CD4-positive, alpha-beta T cell (primary cell): ENCODE measurements around the gene CDH4. TPM values are rescaled to one million over a fixed set of nuclear protein-coding genes. Genes with fewer than 3 reads are reported as not detected.

Experiments
- ATAC-seq: fragments of 200-7000 bp; cut with Tn5 transposase; one replicate; pipeline ENCODE4 v1.10.0; 2022; ENCODE audit warnings: mild to moderate bottlenecking; ENCODE audit not compliant: poor library complexity
- CTCF ChIA-PET: fragments of 350-600 bp; sonication (Branson Sonifier 250); formaldehyde crosslinking; loops from one replicate; lab custom pipeline; 2021; ENCODE audit warnings: antibody characterized with exemption, inconsistent platforms; lab: Charles Lee
- POLR2A ChIA-PET: fragments of 350-600 bp; sonication (Branson Sonifier 250); formaldehyde crosslinking; loops from one replicate; lab custom pipeline; 2021; ENCODE audit warnings: antibody characterized with exemption, inconsistent platforms; lab: Charles Lee
- DNase-seq, 14 experiments: peaks; one replicate each; pipeline ENCODE4 v3.0.0-alpha.2; 2013 to 2020; ENCODE audit warnings: mixed read lengths in 2 of 14
- H3K27ac ChIP-seq, 2 donors: one replicate each; pipeline versions ENCODE4 v1.5.1 to v1.7.0; 2013; ENCODE audit warnings: low read length in 2 of 2, low read depth in 1 of 2, mild to moderate bottlenecking in 1 of 2
- H3K27me3 ChIP-seq, 2 experiments: 1 replicate in 1 of 2; 2 replicates in 1 of 2; pipeline versions ENCODE4 v1.6.1 to v1.7.0; 2013; ENCODE audit warnings: low read length in 2 of 2, control low read depth in 1 of 2, mild to moderate bottlenecking in 1 of 2, moderate library complexity in 1 of 2; ENCODE audit not compliant: insufficient read depth in 2 of 2, control insufficient read depth in 1 of 2
- H3K36me3 ChIP-seq: one replicate; pipeline ENCODE4 v1.6.1; 2013; ENCODE audit warnings: low read length, control low read depth; ENCODE audit not compliant: insufficient read depth
- H3K4me1 ChIP-seq: one replicate; pipeline ENCODE4 v1.6.1; 2013; ENCODE audit warnings: low read length, control low read depth; ENCODE audit not compliant: insufficient read depth
- H3K4me3 ChIP-seq: one replicate; pipeline ENCODE4 v1.5.1; 2013; ENCODE audit warnings: mild to moderate bottlenecking, low read length, moderate library complexity
- H3K9me3 ChIP-seq, 2 experiments: 1 replicate in 1 of 2; 2 replicates in 1 of 2; pipeline versions ENCODE4 v1.6.1 to v1.7.0; 2013; ENCODE audit warnings: low read length in 2 of 2, mild to moderate bottlenecking in 2 of 2, control low read depth in 1 of 2, moderate library complexity in 1 of 2; ENCODE audit not compliant: control insufficient read depth in 1 of 2, insufficient read depth in 1 of 2
- H3K27ac Mint-ChIP-seq: one replicate; pipeline ENCODE4 v1.8.0; 2020; ENCODE audit warnings: mixed read lengths
- H3K27me3 Mint-ChIP-seq: one replicate; pipeline ENCODE4 v1.8.0; 2021; ENCODE audit warnings: mixed read lengths
- H3K36me3 Mint-ChIP-seq: one replicate; pipeline ENCODE4 v1.8.0; 2021; ENCODE audit warnings: low read depth, mixed read lengths
- H3K4me1 Mint-ChIP-seq: one replicate; pipeline ENCODE4 v1.8.0; 2021; ENCODE audit warnings: low read depth, mixed read lengths
- H3K4me3 Mint-ChIP-seq: one replicate; pipeline ENCODE4 v1.8.0; 2020; ENCODE audit warnings: mild to moderate bottlenecking, mixed read lengths
- H3K9me3 Mint-ChIP-seq: one replicate; pipeline ENCODE4 v1.8.0; 2020; ENCODE audit warnings: mixed read lengths
- CTCF ChIP-seq: fragments of 200-600 bp; IDR thresholded peaks from one replicate; pipeline ENCODE4 v1.8.0; 2022; ENCODE audit warnings: antibody characterized with exemption, mild to moderate bottlenecking
- intact Hi-C, 2 experiments: fragments of 100-400 bp; cut with DNase I in 1 of 2; cut with micrococcal nuclease in 1 of 2; formaldehyde crosslinking; loops; one replicate each; pipeline versions ENCODE4 v1.15.1 to v1.9.0; 2023 to 2025; cut with DNase I, micrococcal nuclease
- total RNA-seq, 174 experiments: library from RNA in 2 of 174; stranded (reverse) in 2 of 174; gene quantifications; one replicate each; pipeline ENCODE4 v1.2.3 and lab custom pipeline; 2021 to 2026

The CDH4 gene
- total RNA-seq, 2 experiments from 2014 or later, result 0.11 TPM

GRCh38 chr20:61533231-61533631 lies 281.2 kb downstream of the CDH4 start:
- POLR2A ChIA-PET, result no interaction called here
- no peaks in the 10 kb centered on the region for H3K36me3 Mint-ChIP-seq
- CTCF ChIA-PET, result no interaction called here
- Histone ChIP-seq H3K27ac (no peak overlapping the region), H3K4me3 (no peak overlapping the region), H3K4me1 (no peaks in the 10 kb centered on the region), H3K9me3 (peaks cover 0 to 24% of the 10 kb centered on the region in 2 experiments), H3K36me3 (no peaks in the 10 kb centered on the region), H3K27me3 (no peaks in the 10 kb centered on the region)
- H3K27ac Mint-ChIP-seq, result no peak overlapping the region
- intact Hi-C loops, result no loop called here
- H3K9me3 Mint-ChIP-seq, result no peaks in the 10 kb centered on the region
- H3K4me1 Mint-ChIP-seq, result no peaks in the 10 kb centered on the region
- no peaks in the 10 kb centered on the region for H3K27me3 Mint-ChIP-seq
- no peak for TF ChIP-seq CTCF
- no peak overlapping the region for H3K4me3 Mint-ChIP-seq
- DNase-seq, result no peak
- no peak for ATAC-seq

GRCh38 chr20:61534346-61534745 lies 282.3 kb downstream of the CDH4 start:
- Mint-ChIP-seq H3K9me3 (no peaks in the 10 kb centered on the region), H3K27ac (no peak overlapping the region), H3K36me3 (no peaks in the 10 kb centered on the region), H3K4me3 (no peak overlapping the region), H3K27me3 (no peaks in the 10 kb centered on the region), H3K4me1 (no peaks in the 10 kb centered on the region)
- ATAC-seq, result no peak
- Histone ChIP-seq H3K4me3 (no peak overlapping the region), H3K27ac (no peak overlapping the region), H3K27me3 (no peaks in the 10 kb centered on the region), H3K9me3 (peaks cover 0 to 24% of the 10 kb centered on the region in 2 experiments), H3K4me1 (no peaks in the 10 kb centered on the region), H3K36me3 (no peaks in the 10 kb centered on the region)
- POLR2A ChIA-PET, result no interaction called here
- no peak for DNase-seq
- TF ChIP-seq CTCF, result no peak
- CTCF ChIA-PET, result no interaction called here
- intact Hi-C loops, result no loop called here

- ChIA-PET CTCF (no interaction called here), POLR2A (no interaction called here)
- intact Hi-C loops, result no loop called here
- Mint-ChIP-seq H3K27me3 (no peaks in the 10 kb centered on the region), H3K36me3 (no peaks in the 10 kb centered on the region), H3K9me3 (no peaks in the 10 kb centered on the region), H3K27ac (no peak overlapping the region), H3K4me3 (no peak overlapping the region), H3K4me1 (no peaks in the 10 kb centered on the region)
- Histone ChIP-seq H3K36me3 (no peaks in the 10 kb centered on the region), H3K27me3 (no peaks in the 10 kb centered on the region), H3K4me1 (no peaks in the 10 kb centered on the region), H3K27ac (no peak overlapping the region), H3K9me3 (peaks cover 0 to 31% of the 10 kb centered on the region in 2 experiments), H3K4me3 (no peak overlapping the region)
- no peak for TF ChIP-seq CTCF
- DNase-seq (no peak), ATAC-seq (no peak)
These were observed 283.0 kb downstream of the CDH4 start for GRCh38 chr20:61535091-61535490.
